Right cardiac atrium (tissue), 5 donors: ENCODE data around the gene ME2. TPM values are rescaled to one million over a fixed set of nuclear protein-coding genes. Genes with fewer than 3 reads are reported as not detected.

Source experiments
- ATAC-seq, 2 donors: fragments of 200-7000 bp; cut with Tn5 transposase; one replicate each; pipeline versions ENCODE4 v1.8.0 to v1.9.1; 2020; ENCODE audit warnings: moderate library complexity in 2 of 2, mild to moderate bottlenecking in 1 of 2
- DNase-seq, 3 donors: peaks; one replicate each; pipeline ENCODE4 v3.0.0-alpha.2; 2020
- H3K27ac ChIP-seq: one replicate; pipeline ENCODE4 v1.5.1; 2013; ENCODE audit warnings: mild to moderate bottlenecking, low read length, control low read depth, moderate library complexity
- H3K27me3 ChIP-seq: one replicate; pipeline ENCODE4 v1.6.1; 2013; ENCODE audit not compliant: control insufficient read depth, insufficient read depth
- H3K4me1 ChIP-seq: one replicate; pipeline ENCODE4 v1.6.1; 2013; ENCODE audit warnings: low read length; ENCODE audit not compliant: control insufficient read depth, insufficient read depth
- H3K4me3 ChIP-seq: one replicate; pipeline ENCODE4 v1.5.1; 2013; ENCODE audit warnings: low read length, control low read depth
- H3K9me3 ChIP-seq: one replicate; pipeline ENCODE4 v1.6.1; 2013; ENCODE audit warnings: low read length; ENCODE audit not compliant: control insufficient read depth
- WGBS: extraction: QIAGEN DNeasy Blood & Tissue Kit; methylation state at CpG from one replicate; pipeline ENCODE4 v1.1.7; 2013; 5-methylcytosine and 5-hydroxymethylcytosine counted together
- intact Hi-C, 4 donors: fragments of 100-400 bp; cut with DNase I; formaldehyde crosslinking; loops; one replicate each; pipeline versions ENCODE4 v1.11.0 to v1.14.0; 2022 to 2023
- polyA plus RNA-seq: library from polyadenylated mRNA; stranded (reverse); fragments of 200-250 nt; gene quantifications from one replicate; pipeline ENCODE4 v1.2.3, GENCODE V29; 2013
- total RNA-seq, 4 donors: library from RNA; stranded (reverse); fragmentation: NEBNext Ultra II Directional; extraction: Animal tissue kit (Norgen Biotek cat#: 25700); gene quantifications; one replicate each; pipeline ENCODE4 v1.2.1, GENCODE V29; 2021
- donor health status: healthy with polysubstance abuse.
- donor health status: DM: no; HTN: yes; CAD: no.
- donor health status: DM: no; HTN: no; CAD: no.
- donor health status: DM: no; HTN: yes; CAD: no; lungs with severe emphysema.
- donor health status: DM: yes; HTN: yes; CAD: no.

ME2 gene
- total and polyA plus RNA-seq, 5 donors, result 91.0 to 126 (median 117) TPM

DNA sequence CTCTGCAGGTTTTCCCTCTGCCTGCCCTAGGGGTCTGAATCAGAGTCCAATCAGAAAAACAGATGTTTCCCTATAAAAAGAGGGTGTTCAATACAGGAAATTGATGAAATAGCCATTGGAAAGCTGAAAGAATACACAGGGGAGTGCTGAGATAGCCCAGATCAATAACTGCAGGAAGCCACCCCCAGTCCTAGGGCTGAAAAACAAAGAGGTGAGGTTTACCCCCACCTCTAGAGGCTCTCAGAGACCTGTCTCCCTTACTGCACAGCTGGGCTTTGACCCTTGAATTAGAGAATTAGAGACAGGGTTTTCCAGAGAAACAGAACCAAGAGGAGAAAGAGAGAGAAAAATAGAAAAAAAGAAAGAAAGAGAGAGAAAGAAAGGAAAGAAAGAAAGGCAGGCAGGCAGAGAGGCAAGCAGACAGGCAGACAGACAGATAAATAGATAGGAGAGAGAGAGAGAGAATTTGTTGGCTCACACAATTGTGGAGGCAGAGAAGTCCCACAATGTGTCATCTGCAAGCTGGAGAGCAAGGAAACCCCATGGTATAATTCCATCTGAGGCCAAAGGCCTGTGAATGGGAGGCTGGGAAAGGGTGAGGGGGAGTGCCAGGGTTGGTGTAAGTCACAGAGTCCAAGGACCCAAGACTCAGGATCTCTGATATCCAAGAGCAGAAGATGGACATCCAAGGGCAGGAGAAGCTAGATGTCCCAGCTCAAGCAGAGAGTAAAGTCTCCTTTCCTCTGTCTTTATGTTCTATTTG lies 18.9 kb upstream of the ME2 start:
- no peak overlapping the region for H3K4me3 ChIP-seq
- intact Hi-C loops, result no loop called here
- DNase-seq, result no peak
- no peak overlapping the region for H3K27ac ChIP-seq
- H3K27me3 ChIP-seq, result no peaks in the 10 kb centered on the region
- no peak for ATAC-seq
- H3K9me3 ChIP-seq, result no peaks in the 10 kb centered on the region
- H3K4me1 ChIP-seq, result no peaks in the 10 kb centered on the region

DNA sequence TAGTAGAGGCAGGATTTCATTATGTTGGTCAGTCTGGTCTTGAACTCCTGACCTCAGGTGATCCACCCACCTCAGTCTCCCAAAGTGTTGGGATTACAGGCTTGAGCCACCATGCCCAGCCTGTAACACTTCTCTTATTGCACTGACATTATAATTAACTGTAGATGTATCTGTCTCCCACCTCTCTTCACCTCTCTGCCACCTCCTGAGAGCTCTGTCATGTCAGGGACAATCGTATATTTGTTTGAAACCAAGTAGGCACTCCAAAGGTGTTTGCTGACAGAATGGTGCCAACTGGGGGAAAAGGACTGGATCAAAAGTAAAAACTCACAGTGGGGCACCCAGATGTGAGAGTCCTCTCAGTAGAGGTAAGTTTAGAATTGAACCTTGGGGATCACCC lies 17.3 kb upstream of the ME2 start:
- intact Hi-C loops, result no loop called here
- ATAC-seq (peak; percentile 52 to 78), DNase-seq (no peak)
- WGBS, result 69% methylated on average over 1 of the region's 1 CpG
- H3K4me1 ChIP-seq, result no peaks in the 10 kb centered on the region
- no peaks in the 10 kb centered on the region for H3K27me3 ChIP-seq
- no peaks in the 10 kb centered on the region for H3K9me3 ChIP-seq
- H3K4me3 ChIP-seq, result no peak overlapping the region
- no peak overlapping the region for H3K27ac ChIP-seq

DNA sequence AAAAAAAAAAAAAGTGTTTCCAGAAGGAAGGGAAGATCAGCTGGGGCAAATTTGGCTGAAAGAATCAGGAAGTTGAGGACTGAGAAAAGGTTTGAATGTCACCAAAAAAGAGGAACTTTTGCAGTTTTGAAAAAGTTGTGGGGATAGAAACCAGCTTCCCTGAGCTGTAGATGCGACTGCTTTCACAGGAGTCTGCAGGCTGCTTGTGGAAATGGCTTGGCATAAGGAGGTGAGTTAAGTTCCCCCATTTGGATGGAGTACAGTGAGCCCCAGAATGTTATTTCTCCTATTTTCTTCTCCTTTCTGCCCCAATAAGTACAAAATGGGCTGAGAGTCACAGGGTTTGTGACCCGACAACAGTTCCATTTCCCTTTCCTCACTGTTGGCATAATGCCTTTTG lies 16.5 kb upstream of the ME2 start:
- 79% methylated on average over 2 of the region's 2 CpGs for WGBS
- no peaks in the 10 kb centered on the region for H3K27me3 ChIP-seq
- no peaks in the 10 kb centered on the region for H3K4me1 ChIP-seq
- ATAC-seq (peak; percentile 53 to 68), DNase-seq (no peak)
- intact Hi-C loops, result no loop called here
- H3K27ac ChIP-seq, result no peak overlapping the region
- no peak overlapping the region for H3K4me3 ChIP-seq
- H3K9me3 ChIP-seq, result no peaks in the 10 kb centered on the region

DNA sequence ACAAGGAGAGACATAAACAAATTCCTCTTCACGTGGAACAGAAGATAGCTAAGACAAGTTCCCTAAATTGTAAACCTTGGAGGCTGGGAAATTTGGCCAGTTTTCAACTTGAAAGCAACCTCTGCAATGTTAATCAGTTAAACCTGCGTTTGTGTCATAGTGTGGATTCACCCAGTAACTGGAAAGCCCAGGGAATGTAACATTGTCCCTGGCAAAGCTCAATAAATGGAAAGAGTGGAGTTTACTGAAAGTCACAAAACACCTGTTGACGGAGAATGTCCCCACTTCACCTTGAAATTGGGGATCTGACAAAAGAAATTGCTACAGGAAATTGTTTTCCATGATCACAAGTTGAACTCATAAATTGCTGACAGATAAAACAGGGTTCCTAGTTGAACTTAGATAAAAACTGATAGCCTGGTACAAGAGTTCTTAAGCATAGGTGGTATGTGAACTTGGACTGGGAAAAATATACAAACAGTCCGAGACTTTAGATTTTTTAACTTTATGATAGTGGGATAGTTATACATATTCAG lies 15.0 kb upstream of the ME2 start:
- Histone ChIP-seq H3K27me3 (no peaks in the 10 kb centered on the region), H3K9me3 (no peaks in the 10 kb centered on the region), H3K4me1 (no peaks in the 10 kb centered on the region), H3K27ac (no peak overlapping the region), H3K4me3 (no peak overlapping the region)
- intact Hi-C loops, result no loop called here
- DNase-seq, result no peak
- WGBS, result 42% methylated on average over 4 of the region's 4 CpGs
- no peak for ATAC-seq

DNA sequence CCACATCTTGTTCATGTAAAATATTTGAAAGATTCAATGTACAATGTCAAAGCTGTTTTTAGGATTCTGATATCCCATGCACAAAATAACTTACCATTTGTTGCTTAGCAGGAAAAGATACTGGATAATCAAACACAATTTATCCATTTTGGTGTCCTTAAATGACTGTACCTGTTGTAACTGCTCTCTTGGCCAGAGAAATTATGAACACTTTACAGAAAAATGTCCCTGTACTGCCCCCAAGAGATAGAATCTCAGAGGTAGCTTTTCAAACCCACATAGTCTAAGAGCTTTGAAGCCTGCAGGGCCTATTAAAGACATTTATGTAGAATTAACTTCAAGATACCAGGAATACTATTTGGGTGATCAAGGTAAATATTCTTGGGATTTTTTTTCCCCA lies 12.2 kb upstream of the ME2 start:
- Histone ChIP-seq H3K4me1 (no peaks in the 10 kb centered on the region), H3K4me3 (no peak overlapping the region), H3K27me3 (no peaks in the 10 kb centered on the region), H3K9me3 (no peaks in the 10 kb centered on the region), H3K27ac (no peak overlapping the region)
- peak; percentile 62 to 80 for ATAC-seq
- intact Hi-C loops, result loop anchor here in 2 of 4 donors (5.0 kb wide), 1 partner anchor 44 kb away; the partner anchor contains the start of gene MRO (in 2 of the 2)
- no peak for DNase-seq

DNA sequence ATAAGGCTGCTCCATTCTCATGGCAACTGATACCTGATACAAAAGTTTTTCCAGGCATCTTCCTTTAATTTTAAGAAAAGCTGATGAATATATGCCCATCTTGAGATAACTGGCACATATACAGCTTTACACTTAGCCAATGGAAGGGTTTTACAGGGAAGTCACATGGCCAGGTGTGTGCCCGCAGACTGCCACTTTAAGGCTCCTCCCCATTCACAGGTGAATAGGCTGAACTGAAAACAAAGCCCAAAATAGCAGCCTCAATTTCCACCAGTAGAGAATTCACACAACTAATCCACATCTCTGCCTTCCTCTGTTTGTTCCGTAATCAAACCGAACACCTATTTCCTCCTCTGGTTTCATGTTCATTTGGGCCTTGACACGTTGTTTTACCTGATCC lies 9.8 kb upstream of the ME2 start:
- Histone ChIP-seq H3K9me3 (no peaks in the 10 kb centered on the region), H3K4me1 (no peaks in the 10 kb centered on the region), H3K27me3 (no peaks in the 10 kb centered on the region), H3K4me3 (no peak overlapping the region), H3K27ac (no peak overlapping the region)
- ATAC-seq, result no peak
- 84% methylated on average over 4 of the region's 4 CpGs for WGBS
- intact Hi-C loops, result loop anchor here in 2 of 4 donors (5.0 kb wide), 1 partner anchor 47 kb away; the partner anchor contains the start of gene MRO (in 2 of the 2)
- DNase-seq, result no peak

DNA sequence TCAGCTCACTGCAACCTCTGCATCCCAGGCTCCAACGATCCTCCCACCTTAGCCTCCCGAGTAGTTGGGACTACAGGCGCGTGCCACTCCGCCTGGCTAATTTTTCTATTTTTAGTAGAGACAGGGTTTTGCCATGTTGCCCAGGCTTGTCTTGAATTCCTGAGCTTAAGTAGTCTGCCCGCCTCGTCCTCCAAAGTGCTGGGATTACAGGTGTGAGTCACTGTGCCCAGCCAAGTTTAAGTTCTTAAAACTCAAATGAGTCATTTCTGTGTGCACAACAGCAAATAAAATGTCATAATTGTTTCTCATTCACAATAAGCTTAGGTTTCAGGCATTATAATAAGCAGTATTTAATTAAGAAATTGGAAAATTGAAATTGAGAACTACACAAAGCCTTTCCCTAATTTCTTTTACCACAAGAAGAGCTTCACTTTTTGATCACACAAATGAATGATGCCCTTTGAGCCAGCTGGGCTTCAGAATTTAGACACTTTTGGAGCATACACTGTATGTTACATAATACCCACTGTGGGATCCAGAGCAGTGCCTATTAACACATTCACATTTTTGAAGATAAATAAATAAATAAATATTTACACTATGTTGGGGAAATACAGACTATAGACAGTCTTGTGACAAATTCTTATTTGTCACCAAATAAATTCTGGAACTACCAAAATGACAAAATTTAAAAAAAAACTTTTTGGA lies 8.6 kb upstream of the ME2 start:
- intact Hi-C loops, result no loop called here
- 80% methylated on average over 7 of the region's 7 CpGs for WGBS
- no peaks in the 10 kb centered on the region for H3K4me1 ChIP-seq
- no peak overlapping the region for H3K4me3 ChIP-seq
- no peak overlapping the region for H3K27ac ChIP-seq
- no peaks in the 10 kb centered on the region for H3K27me3 ChIP-seq
- ATAC-seq (no peak), DNase-seq (no peak)
- no peaks in the 10 kb centered on the region for H3K9me3 ChIP-seq

DNA sequence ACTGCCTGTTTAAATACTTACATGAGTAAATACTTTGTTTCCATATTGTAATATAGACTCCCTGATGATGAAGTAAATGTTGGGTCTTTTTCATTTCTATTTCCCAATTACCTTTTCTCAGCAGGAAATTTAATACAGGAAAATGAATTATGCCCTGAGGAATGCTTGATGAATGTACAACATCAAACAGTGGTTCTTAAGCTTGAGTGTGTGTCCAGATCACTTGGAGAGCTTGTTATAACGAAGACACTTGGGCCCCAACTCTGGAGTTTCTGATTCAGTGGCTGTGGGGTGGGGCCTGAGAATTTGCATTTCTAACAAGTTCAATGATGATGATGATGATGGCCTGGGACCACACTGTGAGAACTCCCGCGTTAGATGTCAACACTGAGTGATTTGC lies 7.1 kb upstream of the ME2 start:
- no peak for ATAC-seq
- intact Hi-C loops, result no loop called here
- Histone ChIP-seq H3K4me1 (no peaks in the 10 kb centered on the region), H3K9me3 (no peaks in the 10 kb centered on the region), H3K4me3 (no peak overlapping the region), H3K27ac (no peak overlapping the region), H3K27me3 (no peaks in the 10 kb centered on the region)
- WGBS, result 81% methylated on average over 3 of the region's 3 CpGs
- DNase-seq, result no peak

DNA sequence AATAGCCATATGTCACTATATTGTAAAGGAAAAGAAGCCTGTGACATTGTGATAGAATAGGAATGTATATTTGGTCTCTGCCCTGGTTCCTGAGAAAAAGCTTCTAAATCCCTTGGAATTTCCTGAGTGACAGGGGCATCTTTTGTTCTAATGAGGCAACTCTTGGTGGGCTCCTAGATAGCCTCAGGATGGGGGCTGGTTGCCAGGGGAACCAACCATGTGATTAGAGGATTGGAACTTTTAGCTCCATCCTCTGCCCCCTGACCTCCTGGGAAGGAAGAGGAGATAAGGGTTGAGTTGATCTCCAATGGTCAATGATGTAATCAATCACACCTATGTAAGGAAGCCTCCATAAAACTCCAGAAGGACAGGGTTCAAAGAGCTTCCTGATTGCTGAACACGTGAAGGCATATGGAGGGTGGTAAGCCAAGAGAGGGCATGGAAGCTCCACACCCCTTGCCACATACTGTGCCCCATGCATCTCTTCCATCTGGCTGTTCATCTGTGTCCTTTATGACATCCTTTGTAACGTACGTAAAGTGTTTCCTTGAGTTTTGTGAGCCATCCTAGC lies 2.9 kb upstream of the ME2 start:
- Histone ChIP-seq H3K27me3 (no peaks in the 10 kb centered on the region), H3K27ac (no peak overlapping the region), H3K4me3 (no peak overlapping the region), H3K4me1 (peaks cover 2% of the 10 kb centered on the region), H3K9me3 (no peaks in the 10 kb centered on the region)
- WGBS, result 80% methylated on average over 3 of the region's 3 CpGs
- ATAC-seq, result no peak
- intact Hi-C loops, result no loop called here
- DNase-seq, result no peak

DNA sequence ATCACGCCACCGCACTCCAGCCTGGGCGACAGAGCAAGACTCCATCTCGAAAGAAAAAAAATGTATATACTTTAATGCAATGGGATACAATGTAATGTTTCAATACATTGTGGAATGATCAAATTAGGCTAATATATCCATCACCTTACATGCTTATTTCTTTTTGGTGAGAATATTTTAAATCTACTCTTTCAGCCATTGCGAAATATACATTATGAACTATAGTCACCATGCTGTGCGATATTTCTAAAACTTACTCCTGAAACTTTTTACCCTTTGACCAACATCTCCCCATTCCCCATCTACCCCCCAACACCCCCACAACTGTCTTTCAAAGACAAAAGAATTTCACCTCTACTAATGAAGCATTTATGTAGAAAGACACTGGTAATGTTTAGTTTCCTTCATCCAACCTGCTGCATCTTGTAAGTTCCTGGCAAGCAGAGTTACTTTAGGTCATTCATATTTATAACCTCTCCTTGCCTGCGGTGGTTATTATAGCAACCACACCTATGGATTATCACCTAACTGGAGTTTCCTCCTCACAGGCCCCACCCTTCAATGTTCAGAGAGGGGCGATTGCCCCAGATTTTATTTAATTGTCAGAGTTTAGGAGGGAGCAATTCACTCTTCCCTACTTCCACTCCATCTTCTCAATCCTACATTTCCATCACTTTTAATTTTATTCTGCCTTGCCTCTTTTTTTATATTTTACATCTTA lies 1.2 kb upstream of the ME2 start:
- intact Hi-C loops, result no loop called here
- no peaks in the 10 kb centered on the region for H3K9me3 ChIP-seq
- H3K27ac ChIP-seq, result no peak overlapping the region
- H3K4me1 ChIP-seq, result peaks cover 3% of the 10 kb centered on the region
- 80% methylated on average over 8 of the region's 8 CpGs for WGBS
- DNase-seq (no peak), ATAC-seq (no peak)
- no peaks in the 10 kb centered on the region for H3K27me3 ChIP-seq
- H3K4me3 ChIP-seq, result no peak overlapping the region
